Measurements from ENCODE around the gene CHMP4A. TPM values are rescaled to one million over a fixed set of nuclear protein-coding genes. Genes with fewer than 3 reads are reported as not detected.

Gene CHMP4A
- polyA plus RNA-seq, 1 donor from 2014 or later, result 55.3 TPM

DNA sequence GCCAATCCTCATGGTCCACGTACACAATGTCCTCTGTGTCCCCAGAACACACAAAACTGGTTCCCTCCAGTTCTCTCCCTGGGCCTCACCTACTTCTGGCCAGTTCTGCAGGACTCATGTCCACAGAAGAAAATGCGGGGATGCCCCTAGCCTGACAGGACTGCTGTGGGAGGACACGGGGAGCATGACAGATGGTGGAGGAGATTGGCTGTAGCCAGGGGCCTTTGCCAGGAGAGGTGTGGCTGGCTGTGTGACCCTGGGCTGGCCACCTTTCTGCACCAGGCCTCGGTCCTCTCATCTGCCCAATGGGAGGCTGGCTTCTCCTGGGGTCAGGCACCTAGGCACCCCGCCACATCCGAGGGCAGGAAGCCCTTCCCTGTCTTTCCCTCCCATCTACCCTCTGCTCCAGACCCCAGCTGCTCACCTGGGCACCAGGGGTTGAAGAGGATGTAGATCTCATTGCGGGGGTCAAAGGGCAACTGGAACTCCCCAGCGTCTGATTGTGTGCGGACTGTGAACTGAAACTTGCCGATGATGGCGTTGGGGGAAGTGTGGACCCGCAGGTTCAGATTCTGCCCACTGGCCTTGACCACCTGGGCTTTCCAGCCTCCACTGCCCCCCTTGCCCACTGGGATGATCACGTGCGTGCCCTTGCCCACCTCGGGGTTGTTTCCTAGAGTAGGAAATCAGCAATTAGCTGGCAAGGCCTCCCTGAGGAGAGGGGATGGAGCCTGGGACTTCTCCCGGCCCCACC lies 46.9 kb upstream of the CHMP4A start:
- Histone ChIP-seq H3K4me3 (ENCODE audit: low read length) (no peak overlapping the region), H3F3A (ENCODE audit: insufficient read depth, low read length, poor library complexity, severe bottlenecking) (no peaks in the 10 kb centered on the region)
- TF ChIP-seq EP300 (conservative IDR thresholded peaks at IDR 0.05; ENCODE audit: poor library complexity, severe bottlenecking) (no peak), RAD21 (conservative IDR thresholded peaks at IDR 0.05) (no peak), POLR2AphosphoS5 (IDR thresholded peaks at IDR 0.05) (no peak), MXI1 (conservative IDR thresholded peaks at IDR 0.05; ENCODE audit: poor library complexity, severe bottlenecking) (no peak), EZH2 (IDR thresholded peaks at IDR 0.05; ENCODE audit: borderline replicate concordance, insufficient read depth, low read length, poor library complexity, severe bottlenecking) (no peak), REST (IDR thresholded peaks at IDR 0.05; ENCODE audit: borderline replicate concordance) (no peak), SMC3 (conservative IDR thresholded peaks at IDR 0.05; ENCODE audit: poor library complexity) (no peak), CTCF (IDR thresholded peaks at IDR 0.05; ENCODE audit: poor library complexity, severe bottlenecking) (no peak), TAF1 (IDR thresholded peaks at IDR 0.05; ENCODE audit: low read depth) (no peak)

GRCh38 chr14:24259282-24260025 lies 46.2 kb upstream of the CHMP4A start:
- Histone ChIP-seq H3K4me2 (ENCODE audit: low read length) (no peak overlapping the region), H3K36me3 (ENCODE audit: insufficient read depth, low read length) (no peaks in the 10 kb centered on the region), H3K79me2 (replicated peaks; ENCODE audit: insufficient read depth, low read length) (no peaks in the 10 kb centered on the region), H3K27me3 (ENCODE audit: insufficient read depth, low read depth, low read length) (no peaks in the 10 kb centered on the region), H2AFZ (ENCODE audit: low read depth, low read length) (no peak overlapping the region), H3K9me2 (ENCODE audit: insufficient read depth, low read length) (no peaks in the 10 kb centered on the region), H3K9ac (ENCODE audit: low read length) (no peak overlapping the region), H3K4me3 (ENCODE audit: low read length) (no peak overlapping the region), H3K9me3 (ENCODE audit: low read length) (no peaks in the 10 kb centered on the region), H3K27ac (ENCODE audit: low read length) (no peak overlapping the region), H3F3A (ENCODE audit: insufficient read depth, low read length, poor library complexity, severe bottlenecking) (no peaks in the 10 kb centered on the region), H4K20me1 (ENCODE audit: insufficient read depth) (no peaks in the 10 kb centered on the region)
- TF ChIP-seq MXI1 (conservative IDR thresholded peaks at IDR 0.05; ENCODE audit: poor library complexity, severe bottlenecking), result no peak
- no peak for TF ChIP-seq RAD21 (conservative IDR thresholded peaks at IDR 0.05)
- TF ChIP-seq REST (IDR thresholded peaks at IDR 0.05; ENCODE audit: borderline replicate concordance), result no peak
- TF ChIP-seq POLR2AphosphoS5 (IDR thresholded peaks at IDR 0.05), result no peak
- TF ChIP-seq TAF1 (IDR thresholded peaks at IDR 0.05; ENCODE audit: low read depth), result no peak

More for the DNA sequence above, 46.9 kb upstream of the CHMP4A start:
- no peaks in the 10 kb centered on the region for H3K36me3 ChIP-seq (ENCODE audit: insufficient read depth, low read length)
- no peaks in the 10 kb centered on the region for H3K27me3 ChIP-seq (ENCODE audit: insufficient read depth, low read depth, low read length)
- no peaks in the 10 kb centered on the region for H3K9me3 ChIP-seq (ENCODE audit: low read length)
- H3K4me2 ChIP-seq (ENCODE audit: low read length), result no peak overlapping the region
- H3K27ac ChIP-seq (ENCODE audit: low read length), result no peak overlapping the region
- no peak overlapping the region for H2AFZ ChIP-seq (ENCODE audit: low read depth, low read length)
- H3K79me2 ChIP-seq (replicated peaks; ENCODE audit: insufficient read depth, low read length), result no peaks in the 10 kb centered on the region
- no peaks in the 10 kb centered on the region for H3K9me2 ChIP-seq (ENCODE audit: insufficient read depth, low read length)
- no peak overlapping the region for H3K9ac ChIP-seq (ENCODE audit: low read length)
- no peaks in the 10 kb centered on the region for H4K20me1 ChIP-seq (ENCODE audit: insufficient read depth)

Measured in neural cell (in vitro differentiated cells).